Uterus (tissue), 2 donors: Measurements from ENCODE around the gene TEX9.

Experiments
- CTCF ChIP-seq, 4 experiments: fragments of 200-600 bp in 2 of 4; fragments of 450-650 bp in 2 of 4; sonication (generic) in 2 of 4; IDR thresholded peaks; one replicate each; pipeline ENCODE4 v1.5.1; 2016 to 2019; ENCODE audit warnings: antibody characterized with exemption in 4 of 4, mild to moderate bottlenecking in 2 of 4, moderate library complexity in 1 of 4
- POLR2A ChIP-seq, 2 donors: fragments of 450-650 bp; IDR thresholded peaks; one replicate each; pipeline ENCODE4 v1.6.1; 2016; ENCODE audit warnings: antibody characterized with exemption in 2 of 2, mild to moderate bottlenecking in 1 of 2, moderate library complexity in 1 of 2

- TF ChIP-seq POLR2A (IDR thresholded peaks at IDR 0.05): no peak
- no peak for TF ChIP-seq CTCF (IDR thresholded peaks at IDR 0.05)
Observed at GRCh38 chr15:56383010-56383409, 17.8 kb downstream of the TEX9 start.
